Thyroid gland (tissue), 4 donors: ENCODE results near the gene STAT2. TPM values are rescaled to one million over a fixed set of nuclear protein-coding genes. Genes with fewer than 3 reads are reported as not detected.
"Not testable (repeated sequence)": the region's sequence is repeated elsewhere in the genome, so short reads cannot be mapped to it uniquely, and the experiment has no call there.

Experiments used
- DNase-seq, 2 donors: peaks; one replicate each; pipeline ENCODE4 v3.0.0-alpha.2; 2019
- H3K27ac ChIP-seq, 3 donors: fragments of 200-600 bp; sonication (generic); 1 replicate in 2 of 3; 2 replicates in 1 of 3; pipeline ENCODE4 v1.5.1; 2016 to 2019; ENCODE audit warnings: mild to moderate bottlenecking in 1 of 3, moderate library complexity in 1 of 3
- H3K27me3 ChIP-seq: fragments of 200-600 bp; sonication (generic); one replicate; pipeline ENCODE4 v1.5.1; 2019
- H3K36me3 ChIP-seq, 2 donors: fragments of 200-600 bp; sonication (generic); one replicate each; pipeline ENCODE4 v1.5.1; 2016 to 2019
- H3K4me1 ChIP-seq, 2 donors: fragments of 200-600 bp; sonication (generic); one replicate each; pipeline ENCODE4 v1.5.1; 2017 to 2019
- H3K4me3 ChIP-seq, 3 donors: fragments of 200-600 bp; sonication (generic); replicated peaks in 1 of 3; 1 replicate in 2 of 3; 2 replicates in 1 of 3; pipeline ENCODE4 v1.5.1; 2016; ENCODE audit warnings: mild to moderate bottlenecking in 1 of 3
- H3K9me3 ChIP-seq: fragments of 200-600 bp; sonication (generic); one replicate; pipeline ENCODE4 v1.5.1; 2017
- POLR2A ChIP-seq, 2 donors: fragments of 450-650 bp; IDR thresholded peaks; one replicate each; pipeline ENCODE4 v1.6.1; 2017; ENCODE audit warnings: antibody characterized with exemption in 2 of 2, mild to moderate bottlenecking in 2 of 2, moderate library complexity in 1 of 2
- WGBS, 2 donors: methylation state at CpG; one replicate each; pipeline ENCODE4 v1.1.5; 2017; 5-methylcytosine and 5-hydroxymethylcytosine counted together
- intact Hi-C: fragments of 100-400 bp; cut with DNase I; formaldehyde crosslinking; loops from one replicate; pipeline ENCODE4 v1.15.1; 2023
- total RNA-seq, 4 donors: library from RNA; depleted of rRNA; stranded (reverse); fragments of >200 nt; gene quantifications; one replicate each; pipeline ENCODE4 v1.2.3, GENCODE V29; 2016
- TF ChIP-seq, protein P1 (sequence below), 6 experiments: fragments of 200-600 bp in 3 of 6; fragments of 450-650 bp in 3 of 6; sonication (generic) in 3 of 6; IDR thresholded peaks; one replicate each; pipeline ENCODE4 v1.5.1; 2016 to 2019; ENCODE audit warnings: antibody characterized with exemption in 6 of 6, mild to moderate bottlenecking in 2 of 6, inconsistent platforms in 1 of 6, moderate library complexity in 1 of 6

Gene STAT2
- total RNA-seq, 4 donors from 2014 or later: 121 to 166 (median 146) TPM

DNA sequence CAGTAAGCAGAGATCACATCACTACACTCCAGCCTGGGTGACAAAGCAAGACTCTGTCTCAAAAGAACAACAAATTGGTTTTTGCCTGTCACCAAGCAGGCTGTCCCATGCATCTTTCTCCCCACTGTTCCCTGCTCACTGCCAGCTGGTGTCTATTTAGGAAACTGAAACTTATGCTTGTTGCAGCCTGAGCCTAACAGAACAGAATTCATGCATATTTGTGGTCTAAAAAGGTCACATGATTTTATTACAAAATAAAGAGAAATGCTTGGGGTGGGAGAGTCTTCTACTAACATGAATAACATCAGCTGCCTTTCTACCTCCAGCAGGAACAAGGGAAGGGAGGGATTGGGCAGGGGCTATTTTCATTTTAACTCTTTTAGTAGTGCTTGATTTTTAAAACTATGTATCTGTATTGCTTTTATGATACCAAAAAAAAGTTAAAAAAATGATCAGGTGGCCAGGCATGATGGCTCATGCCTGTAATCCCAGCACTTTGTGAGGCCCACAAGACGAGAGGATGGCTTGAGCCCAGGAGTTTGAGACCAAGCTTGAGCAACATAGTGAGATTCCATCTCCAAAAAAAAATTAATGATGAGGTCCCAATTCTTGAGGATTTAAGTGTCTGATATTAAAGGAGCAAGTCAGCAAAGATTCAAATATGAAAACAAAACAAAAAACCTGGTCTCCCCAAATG, 923 bp downstream of the STAT2 start:
- intact Hi-C loops: loop anchor here (10.0 kb wide), 1 partner anchor 96 kb away; the partner anchor contains the start of gene MIP
- no peak for DNase-seq

DNA sequence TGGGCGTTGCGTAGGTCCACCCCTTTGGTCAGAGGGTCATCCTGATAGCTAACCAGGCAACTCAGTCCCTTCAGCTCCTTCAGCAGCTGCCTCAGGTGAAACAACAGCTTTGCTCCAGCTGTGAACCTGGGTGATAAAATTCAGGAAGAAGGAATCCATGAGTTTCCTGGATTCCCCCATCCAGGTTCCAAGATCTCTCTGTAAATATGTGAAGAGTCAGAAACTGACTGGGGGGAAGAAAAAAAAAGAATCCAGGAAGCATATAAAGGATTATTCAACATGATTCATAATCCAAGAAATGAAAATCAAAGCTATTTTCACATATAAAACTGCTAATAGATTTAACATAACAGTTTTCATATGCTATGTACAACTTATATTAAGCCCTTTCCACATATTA, 8.6 kb downstream of the STAT2 start:
- no peaks in the 10 kb centered on the region for H3K9me3 ChIP-seq
- no peaks in the 10 kb centered on the region for H3K27me3 ChIP-seq
- TF ChIP-seq, protein P1, sequence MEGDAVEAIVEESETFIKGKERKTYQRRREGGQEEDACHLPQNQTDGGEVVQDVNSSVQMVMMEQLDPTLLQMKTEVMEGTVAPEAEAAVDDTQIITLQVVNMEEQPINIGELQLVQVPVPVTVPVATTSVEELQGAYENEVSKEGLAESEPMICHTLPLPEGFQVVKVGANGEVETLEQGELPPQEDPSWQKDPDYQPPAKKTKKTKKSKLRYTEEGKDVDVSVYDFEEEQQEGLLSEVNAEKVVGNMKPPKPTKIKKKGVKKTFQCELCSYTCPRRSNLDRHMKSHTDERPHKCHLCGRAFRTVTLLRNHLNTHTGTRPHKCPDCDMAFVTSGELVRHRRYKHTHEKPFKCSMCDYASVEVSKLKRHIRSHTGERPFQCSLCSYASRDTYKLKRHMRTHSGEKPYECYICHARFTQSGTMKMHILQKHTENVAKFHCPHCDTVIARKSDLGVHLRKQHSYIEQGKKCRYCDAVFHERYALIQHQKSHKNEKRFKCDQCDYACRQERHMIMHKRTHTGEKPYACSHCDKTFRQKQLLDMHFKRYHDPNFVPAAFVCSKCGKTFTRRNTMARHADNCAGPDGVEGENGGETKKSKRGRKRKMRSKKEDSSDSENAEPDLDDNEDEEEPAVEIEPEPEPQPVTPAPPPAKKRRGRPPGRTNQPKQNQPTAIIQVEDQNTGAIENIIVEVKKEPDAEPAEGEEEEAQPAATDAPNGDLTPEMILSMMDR (IDR thresholded peaks at IDR 0.05): no peak
- TF ChIP-seq POLR2A (IDR thresholded peaks at IDR 0.05): no peak
- H3K27ac ChIP-seq: no peak overlapping the region
- H3K36me3 ChIP-seq: peaks cover 83 to 88% of the 10 kb centered on the region in 2 donors
- intact Hi-C loops: loop anchor here (5.0 to 10.0 kb wide), 2 partner anchors 34 to 103 kb away; partner anchors contain the start of genes CNPY2 and MIP
- H3K4me1 ChIP-seq: no peaks in the 10 kb centered on the region
- 100% methylated on average over 2 of the region's 2 CpGs for WGBS, 2 donors
- H3K4me3 ChIP-seq: no peak overlapping the region
- no peak for DNase-seq

More for the DNA sequence above, 923 bp downstream of the STAT2 start:
- TF ChIP-seq, protein P1 (IDR thresholded peaks at IDR 0.05): no peak
- no peak for TF ChIP-seq POLR2A (IDR thresholded peaks at IDR 0.05)
- peak overlapping the region in 2 of 3 donors; percentile 78 to 80 for H3K27ac ChIP-seq
- H3K9me3 ChIP-seq: no peaks in the 10 kb centered on the region
- peak overlapping the region in 2 of 3 donors; percentile 24 to 40 for H3K4me3 ChIP-seq
- WGBS, 2 donors: 5 to 6% methylated on average over 1 of the region's 1 CpG
- peaks cover 14 to 21% of the 10 kb centered on the region in 2 donors for H3K4me1 ChIP-seq
- peaks cover 22 to 27% of the 10 kb centered on the region in 2 donors for H3K36me3 ChIP-seq
- H3K27me3 ChIP-seq: no peaks in the 10 kb centered on the region

DNA sequence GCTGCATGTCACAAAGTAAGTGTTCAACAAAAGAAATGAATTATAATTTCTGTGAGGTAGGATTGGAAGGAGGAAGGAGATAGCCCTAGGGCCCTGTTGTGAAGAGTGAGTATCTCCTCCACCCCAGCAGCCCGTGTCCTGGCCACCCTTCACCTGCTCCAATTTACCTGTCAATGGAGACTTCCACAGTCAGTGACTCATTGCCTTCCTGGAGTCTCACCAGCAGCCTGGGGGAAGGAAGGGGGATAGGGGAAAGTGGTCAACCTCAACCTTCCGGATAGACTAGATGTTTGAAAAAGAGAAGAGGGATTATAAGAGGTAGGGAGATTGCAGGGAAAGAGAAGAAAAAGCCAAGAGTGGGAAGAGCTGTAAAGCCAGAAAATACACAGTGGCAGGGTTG, 9.2 kb downstream of the STAT2 start:
- H3K27ac ChIP-seq: no peak overlapping the region
- peaks cover 83 to 88% of the 10 kb centered on the region in 2 donors for H3K36me3 ChIP-seq
- no peaks in the 10 kb centered on the region for H3K9me3 ChIP-seq
- no peak for DNase-seq
- 82 to 87% methylated on average over 2 of the region's 2 CpGs for WGBS, 2 donors
- H3K4me3 ChIP-seq: no peak overlapping the region
- TF ChIP-seq, protein P1 (IDR thresholded peaks at IDR 0.05): no peak
- no peak for TF ChIP-seq POLR2A (IDR thresholded peaks at IDR 0.05)
- H3K27me3 ChIP-seq: no peaks in the 10 kb centered on the region
- intact Hi-C loops: loop anchor here (5.0 to 10.0 kb wide), 2 partner anchors 33 to 104 kb away; partner anchors contain the start of genes CNPY2 and MIP
- no peaks in the 10 kb centered on the region for H3K4me1 ChIP-seq

DNA sequence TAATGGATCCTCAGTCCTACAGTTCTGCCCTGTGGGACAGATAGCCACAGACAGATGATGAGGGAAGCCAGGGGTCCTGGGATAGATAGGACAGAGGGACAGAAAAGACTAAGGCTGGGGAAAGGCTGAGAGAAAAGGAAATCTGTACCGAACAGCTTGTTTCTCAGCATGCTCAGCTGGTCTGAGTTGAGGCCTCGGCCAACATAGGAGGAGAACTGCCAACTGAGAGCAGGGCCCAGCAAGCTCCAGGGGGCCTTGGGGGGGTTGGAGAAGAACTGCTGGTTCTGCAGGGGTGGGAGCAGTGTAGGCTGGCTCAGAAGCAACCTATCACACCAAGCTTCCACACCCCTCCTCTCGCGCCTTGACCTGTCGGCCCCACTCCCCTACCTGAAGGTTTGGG, 11.1 kb downstream of the STAT2 start:
- no peak for TF ChIP-seq POLR2A (IDR thresholded peaks at IDR 0.05)
- TF ChIP-seq, protein P1 (IDR thresholded peaks at IDR 0.05): no peak
- H3K4me1 ChIP-seq: no peaks in the 10 kb centered on the region
- H3K36me3 ChIP-seq: peaks cover 75 to 76% of the 10 kb centered on the region in 2 donors
- no peaks in the 10 kb centered on the region for H3K27me3 ChIP-seq
- no peak overlapping the region for H3K4me3 ChIP-seq
- WGBS, 2 donors: 89 to 100% methylated on average over 5 of the region's 5 CpGs
- intact Hi-C loops: no loop called here
- H3K27ac ChIP-seq: no peak overlapping the region
- no peaks in the 10 kb centered on the region for H3K9me3 ChIP-seq
- no peak for DNase-seq

DNA sequence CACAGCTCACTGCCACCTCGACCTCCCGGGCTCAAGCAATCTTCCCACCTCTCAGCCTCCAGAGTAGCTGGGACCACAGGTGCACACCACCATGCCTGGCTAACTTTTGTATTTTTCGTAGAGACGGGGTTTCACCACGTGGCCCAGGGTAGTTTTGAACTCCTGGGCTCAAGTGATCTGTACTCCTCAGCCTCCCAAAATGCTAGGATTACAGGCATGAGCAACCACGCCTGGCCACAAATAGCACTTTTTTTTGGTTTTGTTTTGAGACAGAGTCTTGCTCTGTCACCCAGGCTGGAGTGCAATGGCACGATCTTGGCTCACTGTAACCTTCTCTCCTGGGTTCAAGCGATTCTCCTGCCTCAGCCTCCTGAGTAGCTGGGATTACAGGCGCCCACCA, 12.7 kb downstream of the STAT2 start:
- H3K27me3 ChIP-seq, intact Hi-C loops, H3K4me1 ChIP-seq, DNase-seq, H3K27ac ChIP-seq, H3K9me3 ChIP-seq, H3K4me3 ChIP-seq: not testable (repeated sequence)
- H3K36me3 ChIP-seq: peaks cover 77 to 78% of the 10 kb centered on the region in 2 donors
- WGBS, 2 donors: 89 to 95% methylated on average over 9 of the region's 9 CpGs
